Neural progenitor cell (in vitro differentiated cells): Measurements from ENCODE around the gene LPIN2. TPM values are rescaled to one million over a fixed set of nuclear protein-coding genes. Genes with fewer than 3 reads are reported as not detected.

Experiments
- DNase-seq: peaks from one replicate; pipeline ENCODE4 v3.0.0-alpha.2; 2016; ENCODE audit warnings: low spot score
- H2AFZ ChIP-seq: fragments of 200-600 bp; sonication (generic); replicated peaks from 2 replicates; pipeline ENCODE4 v1.6.1; 2016; ENCODE audit warnings: antibody characterized with exemption
- H3F3A ChIP-seq: fragments of 200-600 bp; sonication (generic); 2 replicates; pipeline ENCODE4 v1.6.1; 2016; ENCODE audit warnings: antibody characterized with exemption, low read depth
- H3K27ac ChIP-seq: fragments of 200-600 bp; sonication (generic); 2 replicates; pipeline ENCODE4 v1.5.1; 2016; ENCODE audit warnings: mild to moderate bottlenecking
- H3K27me3 ChIP-seq: fragments of 200-600 bp; sonication (generic); 2 replicates; pipeline ENCODE4 v1.6.1; 2016; ENCODE audit warnings: mild to moderate bottlenecking, moderate library complexity
- H3K36me3 ChIP-seq: fragments of 200-600 bp; sonication (generic); 2 replicates; pipeline ENCODE4 v1.5.1; 2016
- H3K4me1 ChIP-seq: fragments of 200-600 bp; sonication (generic); 2 replicates; pipeline ENCODE4 v1.6.1; 2016; ENCODE audit warnings: mixed run types
- H3K4me2 ChIP-seq: fragments of 200-600 bp; sonication (generic); 2 replicates; pipeline ENCODE4 v1.6.1; 2016
- H3K4me3 ChIP-seq: fragments of 200-600 bp; sonication (generic); 2 replicates; pipeline ENCODE4 v1.5.1; 2016
- H3K79me2 ChIP-seq: fragments of 200-600 bp; sonication (generic); 2 replicates; pipeline ENCODE4 v1.6.1; 2016; ENCODE audit warnings: low read depth
- H3K9ac ChIP-seq: fragments of 200-600 bp; sonication (generic); 2 replicates; pipeline ENCODE4 v1.6.1; 2016
- H3K9me3 ChIP-seq: fragments of 200-600 bp; sonication (generic); 2 replicates; pipeline ENCODE4 v1.5.1; 2016; ENCODE audit warnings: low read depth
- H4K20me1 ChIP-seq: fragments of 200-600 bp; sonication (generic); 2 replicates; pipeline ENCODE4 v1.6.1; 2016; ENCODE audit warnings: low read depth
- H3K27ac Mint-ChIP-seq: 3 replicates; pipeline ENCODE4 v1.8.0; 2021; ENCODE audit warnings: mixed read lengths
- H3K27me3 Mint-ChIP-seq: 2 replicates; pipeline ENCODE4 v1.8.0; 2022; ENCODE audit warnings: low read depth, mild to moderate bottlenecking, inconsistent platforms, moderate library complexity, mixed read lengths; ENCODE audit not compliant: insufficient read depth
- H3K36me3 Mint-ChIP-seq: 3 replicates; pipeline ENCODE4 v1.8.0; 2021; ENCODE audit warnings: mixed read lengths
- H3K4me1 Mint-ChIP-seq: 3 replicates; pipeline ENCODE4 v1.8.0; 2021; ENCODE audit warnings: mixed read lengths
- H3K4me3 Mint-ChIP-seq: 3 replicates; pipeline ENCODE4 v1.8.0; 2021; ENCODE audit warnings: mild to moderate bottlenecking, moderate library complexity, mixed read lengths
- H3K9me3 Mint-ChIP-seq: 3 replicates; pipeline ENCODE4 v1.8.0; 2020; ENCODE audit warnings: mixed read lengths
- EZH2 ChIP-seq: fragments of 200-600 bp; sonication (generic); IDR thresholded peaks from 2 replicates; pipeline ENCODE4 v1.6.1; 2017; ENCODE audit warnings: antibody characterized with exemption, mild to moderate bottlenecking, moderate library complexity
- EZH2phosphoT487 ChIP-seq: fragments of 200-600 bp; sonication (generic); IDR thresholded peaks from 2 replicates; pipeline ENCODE4 v1.6.1; 2017; ENCODE audit warnings: antibody characterized with exemption
- total RNA-seq: library from RNA; depleted of rRNA; stranded (reverse); fragments of >200 nt; gene quantifications from 2 replicates; pipeline ENCODE4 v1.2.3, GENCODE V29; 2015; ENCODE audit warnings: low replicate concordance
- TF ChIP-seq, protein P1 (sequence below): fragments of 200-600 bp; sonication (generic); IDR thresholded peaks from 2 replicates; pipeline ENCODE4 v1.5.1; 2017; ENCODE audit warnings: antibody characterized with exemption, mild to moderate bottlenecking

The LPIN2 gene
- total RNA-seq, 1 donor from 2014 or later: 32.1 TPM

- Histone ChIP-seq H3K9me3 (no peaks in the 10 kb centered on the region), H2AFZ (no peak overlapping the region), H3K9ac (no peak overlapping the region), H3K4me2 (no peak overlapping the region), H3K79me2 (no peaks in the 10 kb centered on the region), H3K4me1 (peaks cover 6% of the 10 kb centered on the region), H3K36me3 (no peaks in the 10 kb centered on the region), H4K20me1 (no peaks in the 10 kb centered on the region), H3F3A (no peaks in the 10 kb centered on the region), H3K27ac (no peak overlapping the region), H3K4me3 (no peak overlapping the region), H3K27me3 (no peaks in the 10 kb centered on the region)
- H3K27me3 Mint-ChIP-seq: peaks cover 8% of the 10 kb centered on the region
- peak overlapping the region; percentile 74 for H3K27ac Mint-ChIP-seq
- no peaks in the 10 kb centered on the region for H3K9me3 Mint-ChIP-seq
- no peak for DNase-seq
- TF ChIP-seq EZH2 (no peak), EZH2phosphoT487 (no peak)
- TF ChIP-seq, protein P1, sequence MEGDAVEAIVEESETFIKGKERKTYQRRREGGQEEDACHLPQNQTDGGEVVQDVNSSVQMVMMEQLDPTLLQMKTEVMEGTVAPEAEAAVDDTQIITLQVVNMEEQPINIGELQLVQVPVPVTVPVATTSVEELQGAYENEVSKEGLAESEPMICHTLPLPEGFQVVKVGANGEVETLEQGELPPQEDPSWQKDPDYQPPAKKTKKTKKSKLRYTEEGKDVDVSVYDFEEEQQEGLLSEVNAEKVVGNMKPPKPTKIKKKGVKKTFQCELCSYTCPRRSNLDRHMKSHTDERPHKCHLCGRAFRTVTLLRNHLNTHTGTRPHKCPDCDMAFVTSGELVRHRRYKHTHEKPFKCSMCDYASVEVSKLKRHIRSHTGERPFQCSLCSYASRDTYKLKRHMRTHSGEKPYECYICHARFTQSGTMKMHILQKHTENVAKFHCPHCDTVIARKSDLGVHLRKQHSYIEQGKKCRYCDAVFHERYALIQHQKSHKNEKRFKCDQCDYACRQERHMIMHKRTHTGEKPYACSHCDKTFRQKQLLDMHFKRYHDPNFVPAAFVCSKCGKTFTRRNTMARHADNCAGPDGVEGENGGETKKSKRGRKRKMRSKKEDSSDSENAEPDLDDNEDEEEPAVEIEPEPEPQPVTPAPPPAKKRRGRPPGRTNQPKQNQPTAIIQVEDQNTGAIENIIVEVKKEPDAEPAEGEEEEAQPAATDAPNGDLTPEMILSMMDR: no peak
- peaks cover 24% of the 10 kb centered on the region for H3K4me1 Mint-ChIP-seq
- no peaks in the 10 kb centered on the region for H3K36me3 Mint-ChIP-seq
- H3K4me3 Mint-ChIP-seq: no peak overlapping the region
Measured at GRCh38 chr18:3060667-3061580, 48.0 kb upstream of the LPIN2 start.

DNA sequence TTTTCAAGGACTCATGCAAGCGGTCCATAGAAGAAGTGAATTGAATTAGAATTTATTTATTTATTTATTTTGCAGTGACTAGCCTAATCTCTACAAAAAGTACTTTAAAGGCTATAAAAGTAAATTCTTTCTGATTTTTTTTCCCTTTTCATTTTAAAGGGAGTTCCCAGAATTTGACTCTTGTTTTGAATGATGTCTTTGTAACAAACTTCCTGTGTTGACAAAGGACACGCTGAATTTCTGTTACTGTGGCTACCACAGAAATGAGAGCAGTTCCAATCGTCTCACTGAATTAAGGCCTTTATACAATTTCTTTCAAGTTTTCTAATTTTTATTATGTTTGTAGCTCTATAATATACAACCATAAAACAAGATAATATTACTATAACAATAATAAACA is 46.3 kb upstream of the LPIN2 start:
- Histone ChIP-seq H3K36me3 (no peaks in the 10 kb centered on the region), H3K4me2 (no peak overlapping the region), H2AFZ (no peak overlapping the region), H3F3A (no peaks in the 10 kb centered on the region), H3K4me1 (peaks cover 6% of the 10 kb centered on the region), H3K9me3 (no peaks in the 10 kb centered on the region), H3K27me3 (no peaks in the 10 kb centered on the region), H3K27ac (no peak overlapping the region), H3K79me2 (no peaks in the 10 kb centered on the region), H3K9ac (no peak overlapping the region), H3K4me3 (no peak overlapping the region), H4K20me1 (no peaks in the 10 kb centered on the region)
- Mint-ChIP-seq H3K36me3 (peaks cover 2% of the 10 kb centered on the region), H3K27ac (no peak overlapping the region), H3K27me3 (peaks cover 10% of the 10 kb centered on the region), H3K4me3 (no peak overlapping the region), H3K9me3 (peaks cover 2% of the 10 kb centered on the region), H3K4me1 (peaks cover 24% of the 10 kb centered on the region)
- DNase-seq: no peak
- no peak for TF ChIP-seq EZH2phosphoT487
- TF ChIP-seq, protein P1: no peak
- TF ChIP-seq EZH2: no peak

GRCh38 chr18:3058328-3059191 is 45.6 kb upstream of the LPIN2 start:
- Mint-ChIP-seq H3K36me3 (peaks cover 5% of the 10 kb centered on the region), H3K9me3 (peaks cover 5% of the 10 kb centered on the region), H3K4me3 (no peak overlapping the region), H3K27ac (peak overlapping the region; percentile 8), H3K27me3 (peaks cover 15% of the 10 kb centered on the region), H3K4me1 (peaks cover 24% of the 10 kb centered on the region)
- no peaks in the 10 kb centered on the region for H3K79me2 ChIP-seq
- TF ChIP-seq EZH2phosphoT487 (no peak), EZH2 (no peak)
- TF ChIP-seq, protein P1: no peak
- no peak for DNase-seq
- H3K27me3 ChIP-seq: no peaks in the 10 kb centered on the region
- no peaks in the 10 kb centered on the region for H3K9me3 ChIP-seq
- H3F3A ChIP-seq: no peaks in the 10 kb centered on the region
- no peaks in the 10 kb centered on the region for H4K20me1 ChIP-seq
- peaks cover 6% of the 10 kb centered on the region for H3K4me1 ChIP-seq
- H3K4me3 ChIP-seq: no peak overlapping the region
- H2AFZ ChIP-seq: no peak overlapping the region
- H3K9ac ChIP-seq: no peak overlapping the region
- no peaks in the 10 kb centered on the region for H3K36me3 ChIP-seq
- no peak overlapping the region for H3K4me2 ChIP-seq
- no peak overlapping the region for H3K27ac ChIP-seq
